Placental pericyte (primary cell): ENCODE results near the gene GGT6. TPM values are rescaled to one million over a fixed set of nuclear protein-coding genes. Genes with fewer than 3 reads are reported as not detected.

ENCODE experiments used
- total RNA-seq: library from RNA; depleted of rRNA; stranded (reverse); fragments of >200 nt; gene quantifications from 2 replicates; pipeline ENCODE4 v1.2.3, GENCODE V29; 2012

Gene GGT6, protein sequence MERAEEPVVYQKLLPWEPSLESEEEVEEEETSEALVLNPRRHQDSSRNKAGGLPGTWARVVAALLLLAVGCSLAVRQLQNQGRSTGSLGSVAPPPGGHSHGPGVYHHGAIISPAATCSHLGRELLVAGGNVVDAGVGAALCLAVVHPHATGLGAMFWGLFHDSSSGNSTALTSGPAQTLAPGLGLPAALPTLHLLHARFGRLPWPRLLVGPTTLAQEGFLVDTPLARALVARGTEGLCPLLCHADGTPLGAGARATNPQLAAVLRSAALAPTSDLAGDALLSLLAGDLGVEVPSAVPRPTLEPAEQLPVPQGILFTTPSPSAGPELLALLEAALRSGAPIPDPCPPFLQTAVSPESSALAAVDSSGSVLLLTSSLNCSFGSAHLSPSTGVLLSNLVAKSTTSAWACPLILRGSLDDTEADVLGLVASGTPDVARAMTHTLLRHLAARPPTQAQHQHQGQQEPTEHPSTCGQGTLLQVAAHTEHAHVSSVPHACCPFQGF
- total RNA-seq: not detected in 2 replicates

GRCh38 chr17:4560421-4560820, at the start of gene GGT6:
Gene GGT6, minus strand, starts transcription at chr17:4560577. Its CDS starts 56 bp downstream, at chr17:4560521.

DNA sequence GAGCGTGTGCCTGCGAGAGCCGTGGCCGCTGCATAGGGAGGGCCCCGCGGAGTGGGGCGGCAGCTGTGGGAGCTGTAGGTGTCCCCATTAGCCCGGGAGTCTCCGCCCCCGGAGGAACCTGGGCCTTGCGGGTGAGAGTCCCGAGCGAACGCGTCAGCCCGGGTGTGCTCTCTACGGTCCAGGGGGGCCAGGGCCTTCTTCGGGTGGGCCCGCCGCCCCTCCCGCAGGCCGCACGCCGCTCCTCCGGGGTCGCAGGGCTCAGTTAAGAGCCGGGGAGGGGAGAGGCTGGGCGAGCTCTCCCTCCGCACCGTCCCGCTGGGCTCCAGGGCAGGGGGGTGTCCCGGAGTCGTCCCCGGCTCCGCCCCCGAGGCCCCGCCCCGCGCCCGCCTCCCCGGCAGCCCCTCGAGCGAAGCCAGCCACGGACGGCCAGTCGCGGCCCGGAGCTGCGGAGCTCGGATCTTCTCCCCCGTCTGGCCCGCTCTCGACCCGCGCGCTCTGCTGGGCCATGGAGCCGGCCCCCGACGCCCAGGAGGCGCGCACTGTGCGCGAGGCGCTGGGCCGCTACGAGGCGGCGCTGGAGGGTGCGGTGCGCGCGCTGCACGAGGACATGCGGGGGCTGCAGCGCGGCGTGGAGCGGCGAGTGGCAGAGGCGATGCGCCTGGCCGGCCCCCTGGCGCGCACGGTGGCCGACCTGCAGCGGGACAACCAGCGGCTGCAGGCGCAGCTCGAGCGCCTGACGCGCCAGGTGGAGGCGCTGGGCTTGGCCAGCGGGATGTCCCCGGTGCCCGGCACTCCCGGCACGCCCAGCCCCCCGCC, 23.9 kb upstream of the GGT6 start, which contains the start of gene SMTNL2:
TSS of gene SMTNL2 (plus strand) at position 429 of the 816 bp plus-strand sequence. CDS start at position 506, 77 bp downstream.

DNA sequence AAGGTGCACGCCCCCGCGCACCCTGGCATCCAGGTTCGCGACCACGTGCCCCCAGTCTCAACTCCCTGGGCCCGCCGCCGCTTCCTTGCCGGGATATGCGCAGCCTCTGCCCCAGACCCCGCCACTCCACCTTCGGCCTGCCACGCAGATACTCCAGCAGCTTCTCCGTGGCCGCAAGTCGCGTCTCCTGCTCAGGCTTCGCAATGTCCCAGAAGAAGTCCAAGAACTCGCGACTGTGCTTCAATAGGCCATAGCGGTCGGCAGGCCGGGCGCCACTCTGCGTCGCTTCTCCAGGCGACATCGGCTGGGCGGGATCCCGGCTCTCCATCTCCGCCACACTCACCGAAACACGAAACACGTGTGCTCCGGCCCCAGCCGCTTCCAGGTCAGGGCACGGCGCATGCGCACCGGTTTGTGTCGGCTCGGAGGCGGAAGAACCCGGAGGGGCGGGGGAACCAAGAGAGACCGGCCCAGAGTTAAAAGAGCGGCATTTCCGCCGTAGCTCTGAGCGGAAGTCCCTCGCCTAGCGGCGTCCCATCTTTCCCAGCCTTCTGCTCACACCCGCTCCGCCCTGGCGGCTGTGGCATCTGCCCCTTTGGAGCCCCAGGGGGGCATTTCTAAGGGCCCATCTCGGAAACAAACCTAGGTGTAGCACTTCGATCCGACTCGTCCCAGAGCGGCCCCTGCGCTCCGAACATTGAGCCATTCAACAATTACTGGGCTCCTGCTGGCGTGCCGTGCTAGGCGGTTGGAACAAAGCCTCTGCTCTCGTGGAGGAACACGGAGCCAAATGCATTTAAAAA, 5.2 kb downstream of the GGT6 start, which contains the start of gene MYBBP1A:
TSS of gene MYBBP1A (minus strand) at position 388 of the 803 bp plus-strand sequence. CDS start at position 328, 60 bp downstream.

Other genes starting within 250 kb of the GGT6 start
- gene UBE2G1, start 193.9 kb downstream of the GGT6 start, total RNA-seq: 31.5 and 52.0 TPM in 2 replicates
- not detected in 2 replicates for gene SPNS3, start 126.6 kb downstream of the GGT6 start, total RNA-seq
- gene SPNS2, start 61.7 kb downstream of the GGT6 start, total RNA-seq: 0.44 TPM in 1 of 2 replicates, not detected in the other
- 75.5 and 93.6 TPM in 2 replicates for gene MYBBP1A, start 5.2 kb downstream of the GGT6 start, total RNA-seq
- gene SMTNL2, start 24.0 kb upstream of the GGT6 start, total RNA-seq: not detected in 2 replicates
- 0.44 TPM in 1 of 2 replicates, not detected in the other for gene ALOX15, start 81.1 kb upstream of the GGT6 start, total RNA-seq
- gene PELP1, start 143.6 kb upstream of the GGT6 start, total RNA-seq: 20.6 and 31.5 TPM in 2 replicates
- 3.9 and 5.0 TPM in 2 replicates for gene ARRB2, start 150.1 kb upstream of the GGT6 start, total RNA-seq
- gene MED11, start 170.9 kb upstream of the GGT6 start, total RNA-seq: 8.9 and 13.3 TPM in 2 replicates
- gene ZMYND15, start 179.3 kb upstream of the GGT6 start, total RNA-seq: 0.22 TPM in 1 of 2 replicates, not detected in the other
- gene CXCL16, start 179.4 kb upstream of the GGT6 start, total RNA-seq: 0.57 and 3.1 TPM in 2 replicates
- gene TM4SF5, start 211.3 kb upstream of the GGT6 start, total RNA-seq: not detected in 2 replicates
- 1.8 TPM in 1 of 2 replicates, not detected in the other for gene VMO1, start 225.8 kb upstream of the GGT6 start, total RNA-seq
- not detected in 2 replicates for gene GLTPD2, start 228.4 kb upstream of the GGT6 start, total RNA-seq
- gene PSMB6, start 235.6 kb upstream of the GGT6 start, total RNA-seq: 112 and 162 TPM in 2 replicates
- 16.0 and 18.3 TPM in 2 replicates for gene PLD2, start 246.6 kb upstream of the GGT6 start, total RNA-seq